ENCODE measurements around the gene RLF.

The RLF gene

GRCh38 chr1:40265919-40266318 is 104.7 kb downstream of the RLF start:
- Histone ChIP-seq H3K27me3 (ENCODE audit: control insufficient read depth, insufficient read depth, low read length) (no peaks in the 10 kb centered on the region), H3K4me1 (ENCODE audit: control insufficient read depth, insufficient read depth, low read length) (no peaks in the 10 kb centered on the region), H3K9me3 (ENCODE audit: control insufficient read depth, insufficient read depth, low read length) (no peaks in the 10 kb centered on the region), H3K4me3 (ENCODE audit: low read depth, low read length) (no peak overlapping the region), H3K36me3 (ENCODE audit: control insufficient read depth, insufficient read depth, low read length) (peaks cover 10% of the 10 kb centered on the region), H3K9ac (ENCODE audit: low read depth, low read length) (no peak overlapping the region)

- no peak overlapping the region for H3K4me3 ChIP-seq (ENCODE audit: low read depth, low read length)
- no peaks in the 10 kb centered on the region for H3K27me3 ChIP-seq (ENCODE audit: control insufficient read depth, insufficient read depth, low read length)
- no peaks in the 10 kb centered on the region for H3K4me1 ChIP-seq (ENCODE audit: control insufficient read depth, insufficient read depth, low read length)
- peaks cover 5% of the 10 kb centered on the region for H3K36me3 ChIP-seq (ENCODE audit: control insufficient read depth, insufficient read depth, low read length)
- H3K9me3 ChIP-seq (ENCODE audit: control insufficient read depth, insufficient read depth, low read length), result no peaks in the 10 kb centered on the region
- H3K9ac ChIP-seq (ENCODE audit: low read depth, low read length), result no peak overlapping the region
Observed at GRCh38 chr1:40266786-40267535, 105.8 kb downstream of the RLF start.

DNA sequence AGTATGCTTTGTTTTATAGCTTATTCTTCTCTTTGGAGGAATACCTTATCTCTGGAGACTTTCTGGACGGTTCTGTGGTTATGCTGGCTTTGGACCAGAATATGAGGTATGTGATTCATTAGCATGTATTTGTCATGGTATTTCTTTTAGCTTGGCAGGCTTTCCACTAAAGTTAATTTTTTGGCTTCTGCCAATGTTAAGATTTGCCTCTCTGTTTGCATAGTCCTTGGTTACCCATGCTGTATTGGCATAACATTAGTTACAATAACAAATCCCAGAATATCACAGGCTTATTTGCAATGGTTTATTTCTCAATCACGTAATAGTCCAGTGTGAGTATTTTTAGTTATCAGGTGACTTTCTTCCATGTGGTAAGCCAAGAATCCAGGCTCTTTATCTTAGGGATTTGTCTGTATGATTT is 106.6 kb downstream of the RLF start:
- H3K9ac ChIP-seq (ENCODE audit: low read depth, low read length), result no peak overlapping the region
- H3K27me3 ChIP-seq (ENCODE audit: control insufficient read depth, insufficient read depth, low read length), result no peaks in the 10 kb centered on the region
- no peaks in the 10 kb centered on the region for H3K4me1 ChIP-seq (ENCODE audit: control insufficient read depth, insufficient read depth, low read length)
- H3K36me3 ChIP-seq (ENCODE audit: control insufficient read depth, insufficient read depth, low read length), result peaks cover 5% of the 10 kb centered on the region
- no peaks in the 10 kb centered on the region for H3K9me3 ChIP-seq (ENCODE audit: control insufficient read depth, insufficient read depth, low read length)
- H3K4me3 ChIP-seq (ENCODE audit: low read depth, low read length), result no peak overlapping the region

DNA sequence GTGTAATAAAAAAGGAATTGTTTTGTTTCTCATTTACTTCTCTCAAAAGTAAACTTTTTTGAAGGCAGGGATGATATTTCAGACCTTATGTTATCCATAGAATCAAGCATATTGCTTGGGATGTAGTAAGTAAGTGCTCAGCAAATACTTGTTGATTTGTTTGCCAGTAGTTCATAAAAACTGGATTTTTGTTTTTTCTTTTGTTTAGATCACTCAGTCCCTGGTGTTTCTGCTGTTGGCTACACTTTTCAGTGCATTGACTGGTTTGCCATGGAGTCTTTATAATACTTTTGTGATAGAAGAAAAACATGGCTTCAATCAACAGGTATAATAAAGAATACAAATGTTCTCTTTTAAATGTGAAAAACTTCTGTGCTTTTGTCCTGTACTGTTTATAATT is 107.0 kb downstream of the RLF start:
- no peaks in the 10 kb centered on the region for H3K4me1 ChIP-seq (ENCODE audit: control insufficient read depth, insufficient read depth, low read length)
- H3K4me3 ChIP-seq (ENCODE audit: low read depth, low read length), result no peak overlapping the region
- peaks cover 5% of the 10 kb centered on the region for H3K36me3 ChIP-seq (ENCODE audit: control insufficient read depth, insufficient read depth, low read length)
- no peak overlapping the region for H3K9ac ChIP-seq (ENCODE audit: low read depth, low read length)
- H3K27me3 ChIP-seq (ENCODE audit: control insufficient read depth, insufficient read depth, low read length), result no peaks in the 10 kb centered on the region
- no peaks in the 10 kb centered on the region for H3K9me3 ChIP-seq (ENCODE audit: control insufficient read depth, insufficient read depth, low read length)

- H3K27me3 ChIP-seq (ENCODE audit: control insufficient read depth, insufficient read depth, low read length), result no peaks in the 10 kb centered on the region
- no peaks in the 10 kb centered on the region for H3K9me3 ChIP-seq (ENCODE audit: control insufficient read depth, insufficient read depth, low read length)
- H3K4me3 ChIP-seq (ENCODE audit: low read depth, low read length), result no peak overlapping the region
- H3K4me1 ChIP-seq (ENCODE audit: control insufficient read depth, insufficient read depth, low read length), result no peaks in the 10 kb centered on the region
- H3K36me3 ChIP-seq (ENCODE audit: control insufficient read depth, insufficient read depth, low read length), result peaks cover 5% of the 10 kb centered on the region
- H3K9ac ChIP-seq (ENCODE audit: low read depth, low read length), result no peak overlapping the region
Observed at GRCh38 chr1:40270152-40270834, 109.1 kb downstream of the RLF start.

GRCh38 chr1:40272653-40273213 is 111.5 kb downstream of the RLF start:
- Histone ChIP-seq H3K4me1 (ENCODE audit: control insufficient read depth, insufficient read depth, low read length) (no peaks in the 10 kb centered on the region), H3K4me3 (ENCODE audit: low read depth, low read length) (no peak overlapping the region), H3K36me3 (ENCODE audit: control insufficient read depth, insufficient read depth, low read length) (peaks cover 5% of the 10 kb centered on the region), H3K9me3 (ENCODE audit: control insufficient read depth, insufficient read depth, low read length) (no peaks in the 10 kb centered on the region), H3K27me3 (ENCODE audit: control insufficient read depth, insufficient read depth, low read length) (no peaks in the 10 kb centered on the region), H3K9ac (ENCODE audit: low read depth, low read length) (no peak overlapping the region)

- H3K9me3 ChIP-seq (ENCODE audit: control insufficient read depth, insufficient read depth, low read length), result no peaks in the 10 kb centered on the region
- H3K4me3 ChIP-seq (ENCODE audit: low read depth, low read length), result no peak overlapping the region
- H3K36me3 ChIP-seq (ENCODE audit: control insufficient read depth, insufficient read depth, low read length), result peaks cover 5% of the 10 kb centered on the region
- no peaks in the 10 kb centered on the region for H3K4me1 ChIP-seq (ENCODE audit: control insufficient read depth, insufficient read depth, low read length)
- no peak overlapping the region for H3K9ac ChIP-seq (ENCODE audit: low read depth, low read length)
- no peaks in the 10 kb centered on the region for H3K27me3 ChIP-seq (ENCODE audit: control insufficient read depth, insufficient read depth, low read length)
Observed at GRCh38 chr1:40273547-40274166, 112.5 kb downstream of the RLF start.

- H3K27me3 ChIP-seq (ENCODE audit: control insufficient read depth, insufficient read depth, low read length), result no peaks in the 10 kb centered on the region
- H3K4me1 ChIP-seq (ENCODE audit: control insufficient read depth, insufficient read depth, low read length), result no peaks in the 10 kb centered on the region
- no peak overlapping the region for H3K9ac ChIP-seq (ENCODE audit: low read depth, low read length)
- H3K9me3 ChIP-seq (ENCODE audit: control insufficient read depth, insufficient read depth, low read length), result no peaks in the 10 kb centered on the region
- H3K36me3 ChIP-seq (ENCODE audit: control insufficient read depth, insufficient read depth, low read length), result peaks cover 5% of the 10 kb centered on the region
- H3K4me3 ChIP-seq (ENCODE audit: low read depth, low read length), result no peak overlapping the region
Observed at GRCh38 chr1:40274331-40274730, 113.1 kb downstream of the RLF start.

DNA sequence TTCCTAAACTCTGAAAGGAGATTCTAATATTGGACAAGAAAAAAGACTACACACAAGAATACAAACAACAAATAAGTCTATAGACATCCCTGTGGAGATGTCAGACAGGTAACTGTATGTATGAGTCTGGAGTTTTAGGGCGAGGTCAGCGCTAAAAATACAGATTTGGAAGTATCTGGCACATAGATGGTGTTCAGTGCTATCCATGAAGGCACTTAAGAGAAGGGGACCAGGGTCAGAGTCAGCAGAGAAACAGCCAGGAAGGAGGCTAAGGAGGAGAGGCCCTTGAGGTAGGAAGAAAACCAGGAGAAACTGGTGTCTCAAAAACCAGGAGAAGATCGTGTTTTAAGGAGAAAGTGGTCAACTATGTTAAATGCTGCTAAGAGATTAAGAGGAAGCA is 114.9 kb downstream of the RLF start:
- no peak overlapping the region for H3K9ac ChIP-seq (ENCODE audit: low read depth, low read length)
- H3K27me3 ChIP-seq (ENCODE audit: control insufficient read depth, insufficient read depth, low read length), result no peaks in the 10 kb centered on the region
- H3K36me3 ChIP-seq (ENCODE audit: control insufficient read depth, insufficient read depth, low read length), result no peaks in the 10 kb centered on the region
- H3K4me1 ChIP-seq (ENCODE audit: control insufficient read depth, insufficient read depth, low read length), result no peaks in the 10 kb centered on the region
- H3K4me3 ChIP-seq (ENCODE audit: low read depth, low read length), result no peak overlapping the region
- no peaks in the 10 kb centered on the region for H3K9me3 ChIP-seq (ENCODE audit: control insufficient read depth, insufficient read depth, low read length)

- Histone ChIP-seq H3K4me1 (ENCODE audit: control insufficient read depth, insufficient read depth, low read length) (no peaks in the 10 kb centered on the region), H3K27me3 (ENCODE audit: control insufficient read depth, insufficient read depth, low read length) (no peaks in the 10 kb centered on the region), H3K9me3 (ENCODE audit: control insufficient read depth, insufficient read depth, low read length) (no peaks in the 10 kb centered on the region), H3K4me3 (ENCODE audit: low read depth, low read length) (no peak overlapping the region), H3K9ac (ENCODE audit: low read depth, low read length) (no peak overlapping the region), H3K36me3 (ENCODE audit: control insufficient read depth, insufficient read depth, low read length) (no peaks in the 10 kb centered on the region)
Observed at GRCh38 chr1:40281853-40282252, 120.7 kb downstream of the RLF start.
